Panc1 (cell line): ENCODE data around the gene ITGA2.

Source experiments
- POLR2AphosphoS5 ChIP-seq: IDR thresholded peaks from 2 replicates; pipeline ENCODE4 v1.6.1; 2012; ENCODE audit warnings: mild to moderate bottlenecking, low read depth, low read length, moderate library complexity
- TCF7L2 ChIP-seq: IDR thresholded peaks from 2 replicates; pipeline ENCODE4 v1.6.1; 2011; ENCODE audit warnings: mild to moderate bottlenecking, low read depth, low read length, inconsistent platforms
- TF ChIP-seq, protein P1 (sequence below): fragments of 450-650 bp; IDR thresholded peaks from 2 replicates; pipeline ENCODE4 v1.5.1; 2017; ENCODE audit warnings: mild to moderate bottlenecking
- TF ChIP-seq, protein P2 (sequence below), 2 experiments: IDR thresholded peaks; 2 replicates each; pipeline ENCODE4 v1.6.1; 2011 to 2012; ENCODE audit warnings: low read depth in 2 of 2, control low read depth in 1 of 2, low read length in 1 of 2, mild to moderate bottlenecking in 1 of 2, moderate library complexity in 1 of 2; ENCODE audit not compliant: insufficient read depth in 1 of 2

DNA sequence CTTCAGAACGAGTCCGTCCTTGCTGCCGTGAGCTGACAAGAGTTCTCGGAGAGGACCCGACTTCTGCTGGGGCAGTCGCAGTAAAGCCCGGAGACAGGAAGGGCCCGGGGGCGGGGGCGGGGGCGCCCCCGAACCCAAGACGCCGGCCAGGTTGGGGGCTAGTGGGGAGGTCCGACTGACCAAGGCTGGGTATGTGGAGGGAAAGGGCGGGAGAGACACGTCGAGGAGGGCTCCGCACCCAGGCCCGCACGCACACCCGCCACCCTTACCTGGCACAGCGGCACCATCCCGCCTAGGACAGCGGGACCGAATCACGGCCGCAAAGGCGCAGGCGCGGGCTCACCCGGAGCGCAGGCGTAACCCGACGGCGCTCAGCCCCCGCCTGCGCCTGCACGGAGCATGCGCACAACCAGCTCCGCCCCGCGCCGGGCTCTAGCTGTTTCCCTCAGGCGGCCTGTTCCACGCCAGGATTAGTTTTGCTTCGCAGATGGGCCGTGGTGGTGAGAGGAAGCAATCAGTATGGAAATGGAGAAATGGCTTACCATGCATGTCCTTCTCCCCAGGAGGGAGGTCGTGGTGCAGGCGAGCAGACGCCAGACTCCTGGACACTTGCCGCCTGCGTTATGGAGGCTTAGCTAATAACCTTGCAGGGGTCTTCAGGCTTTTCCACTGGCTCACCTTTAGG, 120.4 kb downstream of the ITGA2 start, which contains the start of gene MOCS2:
- TF ChIP-seq, protein P1, sequence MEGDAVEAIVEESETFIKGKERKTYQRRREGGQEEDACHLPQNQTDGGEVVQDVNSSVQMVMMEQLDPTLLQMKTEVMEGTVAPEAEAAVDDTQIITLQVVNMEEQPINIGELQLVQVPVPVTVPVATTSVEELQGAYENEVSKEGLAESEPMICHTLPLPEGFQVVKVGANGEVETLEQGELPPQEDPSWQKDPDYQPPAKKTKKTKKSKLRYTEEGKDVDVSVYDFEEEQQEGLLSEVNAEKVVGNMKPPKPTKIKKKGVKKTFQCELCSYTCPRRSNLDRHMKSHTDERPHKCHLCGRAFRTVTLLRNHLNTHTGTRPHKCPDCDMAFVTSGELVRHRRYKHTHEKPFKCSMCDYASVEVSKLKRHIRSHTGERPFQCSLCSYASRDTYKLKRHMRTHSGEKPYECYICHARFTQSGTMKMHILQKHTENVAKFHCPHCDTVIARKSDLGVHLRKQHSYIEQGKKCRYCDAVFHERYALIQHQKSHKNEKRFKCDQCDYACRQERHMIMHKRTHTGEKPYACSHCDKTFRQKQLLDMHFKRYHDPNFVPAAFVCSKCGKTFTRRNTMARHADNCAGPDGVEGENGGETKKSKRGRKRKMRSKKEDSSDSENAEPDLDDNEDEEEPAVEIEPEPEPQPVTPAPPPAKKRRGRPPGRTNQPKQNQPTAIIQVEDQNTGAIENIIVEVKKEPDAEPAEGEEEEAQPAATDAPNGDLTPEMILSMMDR, result no peak
- peak; percentile 85 for TF ChIP-seq POLR2AphosphoS5
- TF ChIP-seq TCF7L2, result no peak
- TF ChIP-seq, protein P2, sequence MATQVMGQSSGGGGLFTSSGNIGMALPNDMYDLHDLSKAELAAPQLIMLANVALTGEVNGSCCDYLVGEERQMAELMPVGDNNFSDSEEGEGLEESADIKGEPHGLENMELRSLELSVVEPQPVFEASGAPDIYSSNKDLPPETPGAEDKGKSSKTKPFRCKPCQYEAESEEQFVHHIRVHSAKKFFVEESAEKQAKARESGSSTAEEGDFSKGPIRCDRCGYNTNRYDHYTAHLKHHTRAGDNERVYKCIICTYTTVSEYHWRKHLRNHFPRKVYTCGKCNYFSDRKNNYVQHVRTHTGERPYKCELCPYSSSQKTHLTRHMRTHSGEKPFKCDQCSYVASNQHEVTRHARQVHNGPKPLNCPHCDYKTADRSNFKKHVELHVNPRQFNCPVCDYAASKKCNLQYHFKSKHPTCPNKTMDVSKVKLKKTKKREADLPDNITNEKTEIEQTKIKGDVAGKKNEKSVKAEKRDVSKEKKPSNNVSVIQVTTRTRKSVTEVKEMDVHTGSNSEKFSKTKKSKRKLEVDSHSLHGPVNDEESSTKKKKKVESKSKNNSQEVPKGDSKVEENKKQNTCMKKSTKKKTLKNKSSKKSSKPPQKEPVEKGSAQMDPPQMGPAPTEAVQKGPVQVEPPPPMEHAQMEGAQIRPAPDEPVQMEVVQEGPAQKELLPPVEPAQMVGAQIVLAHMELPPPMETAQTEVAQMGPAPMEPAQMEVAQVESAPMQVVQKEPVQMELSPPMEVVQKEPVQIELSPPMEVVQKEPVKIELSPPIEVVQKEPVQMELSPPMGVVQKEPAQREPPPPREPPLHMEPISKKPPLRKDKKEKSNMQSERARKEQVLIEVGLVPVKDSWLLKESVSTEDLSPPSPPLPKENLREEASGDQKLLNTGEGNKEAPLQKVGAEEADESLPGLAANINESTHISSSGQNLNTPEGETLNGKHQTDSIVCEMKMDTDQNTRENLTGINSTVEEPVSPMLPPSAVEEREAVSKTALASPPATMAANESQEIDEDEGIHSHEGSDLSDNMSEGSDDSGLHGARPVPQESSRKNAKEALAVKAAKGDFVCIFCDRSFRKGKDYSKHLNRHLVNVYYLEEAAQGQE (IDR thresholded peaks at IDR 0.05; ENCODE audit: insufficient read depth in 1 of 2, low read depth in 2 of 2, low read length in 1 of 2), result no peak
